Measurements from ENCODE around the gene THADA.

Gene THADA

GRCh38 chr2:43437363-43437762, 158.5 kb downstream of the THADA start:
- no peak for DNase-seq (ENCODE audit: low read depth in 1 of 2, low spot score in 1 of 2)
- Histone ChIP-seq H3K27ac (replicated peaks) (no peak overlapping the region), H3K4me3 (replicated peaks; ENCODE audit: insufficient read depth, low read length) (no peak overlapping the region), H3K27me3 (ENCODE audit: insufficient read depth, poor library complexity, severe bottlenecking) (no peaks in the 10 kb centered on the region)
- TF ChIP-seq POLR2AphosphoS5 (IDR thresholded peaks at IDR 0.05; ENCODE audit: low read depth) (no peak), SPI1 (IDR thresholded peaks at IDR 0.05; ENCODE audit: borderline replicate concordance, low read depth) (no peak), GABPA (IDR thresholded peaks at IDR 0.05; ENCODE audit: low read depth) (no peak), REST (IDR thresholded peaks at IDR 0.05; ENCODE audit: insufficient replicate concordance, low read depth) (no peak), CTCF (IDR thresholded peaks at IDR 0.05; ENCODE audit: insufficient read depth, low read length) (no peak)

GRCh38 chr2:43436431-43436830, 159.4 kb downstream of the THADA start:
- no peak for DNase-seq (ENCODE audit: low read depth in 1 of 2, low spot score in 1 of 2)
- Histone ChIP-seq H3K27ac (replicated peaks) (no peak overlapping the region), H3K27me3 (ENCODE audit: insufficient read depth, poor library complexity, severe bottlenecking) (no peaks in the 10 kb centered on the region), H3K4me3 (replicated peaks; ENCODE audit: insufficient read depth, low read length) (no peak overlapping the region)
- TF ChIP-seq GABPA (IDR thresholded peaks at IDR 0.05; ENCODE audit: low read depth) (no peak), CTCF (IDR thresholded peaks at IDR 0.05; ENCODE audit: insufficient read depth, low read length) (no peak), SPI1 (IDR thresholded peaks at IDR 0.05; ENCODE audit: borderline replicate concordance, low read depth) (no peak), REST (IDR thresholded peaks at IDR 0.05; ENCODE audit: insufficient replicate concordance, low read depth) (no peak), POLR2AphosphoS5 (IDR thresholded peaks at IDR 0.05; ENCODE audit: low read depth) (no peak)

- Histone ChIP-seq H3K27me3 (ENCODE audit: insufficient read depth, poor library complexity, severe bottlenecking) (no peaks in the 10 kb centered on the region), H3K4me3 (replicated peaks; ENCODE audit: insufficient read depth, low read length) (no peak overlapping the region), H3K27ac (replicated peaks) (no peak overlapping the region)
- TF ChIP-seq POLR2AphosphoS5 (IDR thresholded peaks at IDR 0.05; ENCODE audit: low read depth) (no peak), GABPA (IDR thresholded peaks at IDR 0.05; ENCODE audit: low read depth) (no peak), REST (IDR thresholded peaks at IDR 0.05; ENCODE audit: insufficient replicate concordance, low read depth) (no peak), CTCF (IDR thresholded peaks at IDR 0.05; ENCODE audit: insufficient read depth, low read length) (no peak), SPI1 (IDR thresholded peaks at IDR 0.05; ENCODE audit: borderline replicate concordance, low read depth) (no peak)
- no peak for DNase-seq (ENCODE audit: low read depth in 1 of 2, low spot score in 1 of 2)
These were observed 160.1 kb downstream of the THADA start for GRCh38 chr2:43435746-43436145.

All from HL-60 (cell line).